HFF-Myc (cell line): Measurements from ENCODE around the gene SEPTIN7.

ENCODE experiments used
- DNase-seq: peaks from one replicate; pipeline ENCODE4 v3.0.0-alpha.2; 2011; ENCODE audit warnings: low read depth; ENCODE audit errors: extremely low read depth
- H3K4me3 ChIP-seq: replicated peaks from 2 replicates; pipeline ENCODE4 v1.5.1; 2011; ENCODE audit warnings: low read depth, mild to moderate bottlenecking, control low read depth, low read length
- CTCF ChIP-seq: IDR thresholded peaks from 2 replicates; pipeline ENCODE4 v1.5.1; 2012; ENCODE audit warnings: mild to moderate bottlenecking, low read depth, low read length, control low read depth; ENCODE audit errors: missing control alignments

SEPTIN7 gene

GRCh38 chr7:35773994-35774393 lies 26.9 kb upstream of the SEPTIN7 start:
- H3K4me3 ChIP-seq = no peak overlapping the region
- no peak for TF ChIP-seq CTCF
- no peak for DNase-seq

- no peak for DNase-seq
- H3K4me3 ChIP-seq = no peak overlapping the region
- TF ChIP-seq CTCF = no peak
These were observed 24.2 kb upstream of the SEPTIN7 start for GRCh38 chr7:35776686-35777085.

DNA sequence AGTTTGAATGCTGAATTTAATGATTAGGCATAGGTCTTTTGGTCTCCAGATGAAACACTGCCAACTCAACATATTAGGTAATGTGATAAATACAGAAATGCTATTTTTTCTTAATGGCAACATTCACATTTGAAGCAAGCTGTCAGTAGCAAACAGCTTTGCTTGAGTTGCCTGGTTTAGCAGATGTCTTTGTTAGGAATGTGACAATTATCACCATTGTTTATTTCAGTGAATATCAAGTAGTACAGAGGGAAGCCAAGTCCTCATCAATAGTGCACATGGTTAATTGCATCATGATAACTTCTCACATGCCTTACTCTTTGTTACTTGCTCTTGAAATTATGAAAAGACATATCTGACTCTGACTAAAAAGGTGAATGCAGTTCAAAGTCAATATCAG lies 23.7 kb upstream of the SEPTIN7 start:
- TF ChIP-seq CTCF = no peak
- H3K4me3 ChIP-seq = no peak overlapping the region
- no peak for DNase-seq

DNA sequence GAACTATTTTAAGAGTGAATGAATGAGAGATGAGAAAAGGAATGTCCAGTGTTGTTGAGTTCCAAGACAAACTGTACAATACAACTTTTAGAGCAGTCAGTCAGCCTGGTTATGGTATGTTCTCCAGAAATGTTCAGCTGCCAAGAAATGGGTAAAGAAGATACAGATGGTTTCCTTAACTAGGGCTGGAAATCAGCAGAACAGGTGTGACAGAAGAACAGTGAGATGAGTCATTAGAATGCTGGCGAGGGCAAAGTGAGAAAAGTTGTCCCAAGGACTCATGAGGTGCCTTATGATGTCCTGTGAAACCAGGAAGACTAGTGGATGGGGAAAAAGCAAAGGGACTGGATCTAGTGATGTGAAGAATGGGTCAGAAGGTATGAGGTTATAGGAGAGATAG lies 20.8 kb upstream of the SEPTIN7 start:
- no peak for TF ChIP-seq CTCF
- DNase-seq = no peak
- no peak overlapping the region for H3K4me3 ChIP-seq

GRCh38 chr7:35781200-35781701 lies 19.6 kb upstream of the SEPTIN7 start:
- no peak overlapping the region for H3K4me3 ChIP-seq
- no peak for DNase-seq
- no peak for TF ChIP-seq CTCF

DNA sequence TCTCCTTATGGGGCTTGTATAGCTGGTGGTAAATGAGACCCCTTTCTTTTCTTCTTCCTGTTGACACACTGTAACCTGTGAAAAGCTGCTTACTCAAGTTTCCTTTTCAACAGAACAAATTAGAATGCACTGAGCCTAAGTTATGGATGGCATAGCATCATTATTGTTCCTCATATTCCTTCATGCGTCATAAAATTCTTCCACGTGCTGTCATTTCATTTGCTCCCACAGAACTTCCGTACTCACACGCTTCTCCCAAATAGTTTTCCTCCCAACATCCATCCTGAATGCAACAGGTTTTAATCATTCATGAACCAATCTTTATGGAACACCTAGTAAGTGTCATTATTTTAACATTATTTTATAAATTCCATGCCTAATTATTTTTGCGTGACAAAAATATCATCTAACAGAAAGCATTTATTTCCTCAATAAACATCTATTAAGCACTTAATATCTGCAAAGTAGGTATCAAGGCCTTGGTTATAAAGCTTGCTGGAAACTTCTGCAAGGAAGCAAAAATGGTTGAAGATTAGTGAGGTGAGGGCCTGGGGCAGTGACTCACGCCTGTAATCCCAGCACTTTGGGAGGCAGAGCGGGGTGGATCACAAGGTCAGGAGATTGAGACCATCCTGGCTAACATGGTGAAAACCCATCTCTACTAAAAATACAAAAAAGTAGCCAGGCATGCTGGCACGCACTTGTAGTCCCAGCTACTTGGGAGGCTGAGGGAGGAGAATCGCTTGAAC lies 18.9 kb upstream of the SEPTIN7 start:
- no peak for TF ChIP-seq CTCF
- DNase-seq = no peak
- no peak overlapping the region for H3K4me3 ChIP-seq

DNA sequence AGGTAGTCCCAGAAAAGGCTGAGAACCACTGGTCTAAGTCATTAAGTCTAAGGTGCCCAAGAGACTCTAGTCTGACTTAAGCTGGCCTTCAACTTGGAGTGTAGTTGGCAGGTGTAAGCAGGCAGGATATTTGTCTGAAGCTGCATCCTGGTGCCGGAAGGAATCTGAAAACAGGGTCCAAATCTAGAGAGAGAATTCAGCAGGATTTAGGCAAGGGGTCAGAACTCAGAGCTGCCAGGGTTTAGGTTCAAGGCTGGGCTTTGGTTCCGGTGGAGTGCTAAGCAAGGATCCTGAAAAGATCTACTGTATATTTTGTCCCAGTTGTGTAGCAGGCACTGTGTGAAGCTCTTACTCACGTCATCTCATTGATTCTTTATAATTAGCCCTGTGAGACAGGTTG lies 16.5 kb upstream of the SEPTIN7 start:
- no peak for DNase-seq
- TF ChIP-seq CTCF = no peak
- no peak overlapping the region for H3K4me3 ChIP-seq
